HepG2 (cell line): ENCODE measurements around the gene SIGLEC10. TPM values are rescaled to one million over a fixed set of nuclear protein-coding genes. Genes with fewer than 3 reads are reported as not detected.

Experiments
- HNRNPH1 ChIP-seq: fragments of 200-400 bp; formaldehyde crosslinking; optimal IDR thresholded peaks from 2 replicates; pipeline ENCODE3; 2017; ENCODE audit warnings: mild to moderate bottlenecking, low read depth, low read length
- NR2F2 ChIP-seq: IDR thresholded peaks from 2 replicates; pipeline ENCODE4 v1.6.1; 2012; ENCODE audit warnings: low read depth, inconsistent platforms, borderline replicate concordance
- RAD51 ChIP-seq: fragments of 450-650 bp; IDR thresholded peaks from 2 replicates; pipeline ENCODE4 v1.6.1; 2016; ENCODE audit warnings: borderline replicate concordance
- SOX5 ChIP-seq: IDR thresholded peaks from 2 replicates; pipeline ENCODE4 v1.6.1; 2016; ENCODE audit warnings: borderline replicate concordance
- ZNF138 ChIP-seq: sonication (generic); formaldehyde crosslinking; IDR thresholded peaks from 2 replicates; pipeline ENCODE4 v1.5.0; 2020; ENCODE audit warnings: mild to moderate bottlenecking, low read depth, missing genetic modification reagents
- ZNF350 ChIP-seq: sonication (generic); formaldehyde crosslinking; IDR thresholded peaks from 2 replicates; pipeline ENCODE4 v1.4.0; 2020; ENCODE audit warnings: mild to moderate bottlenecking, low read depth, missing genetic modification reagents, borderline replicate concordance
- ZNF510 ChIP-seq: sonication (generic); formaldehyde crosslinking; IDR thresholded peaks from 2 replicates; pipeline ENCODE4 v1.4.0; 2020; ENCODE audit warnings: low read depth, mild to moderate bottlenecking, missing genetic modification reagents
- polyA plus RNA-seq, 8 experiments: library from polyadenylated mRNA; depleted of rRNA in 3 of 8; stranded (reverse) in 7 of 8; unstranded in 1 of 8; fragments of >200 nt; fragmentation: Illumina TruSeq in 4 of 8; extraction: Trizol in 4 of 8; gene quantifications; 2 replicates each; pipeline versions ENCODE4 v1.2.1 to v1.2.3, GENCODE V29; 2011 to 2016; ENCODE audit warnings: low read depth in 4 of 8, missing spikeins in 1 of 8, mixed read lengths in 1 of 8; ENCODE audit not compliant: insufficient read depth in 1 of 8
- total RNA-seq, 5 experiments: library from RNA; depleted of rRNA; stranded (reverse); fragments of >200 nt; fragmentation: Illumina TruSeq; extraction: Trizol; gene quantifications; 2 replicates each; pipeline ENCODE4 v1.2.3, GENCODE V29; 2016; ENCODE audit warnings: low read depth in 1 of 5
- TF ChIP-seq, protein P1 (sequence below): sonication (generic); formaldehyde crosslinking; IDR thresholded peaks from 2 replicates; pipeline ENCODE4 v1.9.0; 2021; ENCODE audit warnings: missing genetic modification reagents, borderline replicate concordance
- TF ChIP-seq, protein P2 (sequence below): sonication (generic); formaldehyde crosslinking; IDR thresholded peaks from 2 replicates; pipeline ENCODE4 v1.4.0; 2020; ENCODE audit warnings: mild to moderate bottlenecking, missing genetic modification reagents
- TF ChIP-seq, protein P3 (sequence below): sonication (generic); formaldehyde crosslinking; IDR thresholded peaks from 2 replicates; pipeline ENCODE4 v1.5.0; 2020; ENCODE audit warnings: mild to moderate bottlenecking, missing genetic modification reagents
- TF ChIP-seq, protein P4 (sequence below): sonication (generic); formaldehyde crosslinking; conservative IDR thresholded peaks from 2 replicates; pipeline ENCODE4 v1.8.0; 2022; ENCODE audit warnings: missing genetic modification reagents

The SIGLEC10 gene
- total and polyA plus RNA-seq, 2 of the 13 experiments (the other 11 are each of a cell fraction or from before 2014, with no cell fraction given), result not detected

DNA sequence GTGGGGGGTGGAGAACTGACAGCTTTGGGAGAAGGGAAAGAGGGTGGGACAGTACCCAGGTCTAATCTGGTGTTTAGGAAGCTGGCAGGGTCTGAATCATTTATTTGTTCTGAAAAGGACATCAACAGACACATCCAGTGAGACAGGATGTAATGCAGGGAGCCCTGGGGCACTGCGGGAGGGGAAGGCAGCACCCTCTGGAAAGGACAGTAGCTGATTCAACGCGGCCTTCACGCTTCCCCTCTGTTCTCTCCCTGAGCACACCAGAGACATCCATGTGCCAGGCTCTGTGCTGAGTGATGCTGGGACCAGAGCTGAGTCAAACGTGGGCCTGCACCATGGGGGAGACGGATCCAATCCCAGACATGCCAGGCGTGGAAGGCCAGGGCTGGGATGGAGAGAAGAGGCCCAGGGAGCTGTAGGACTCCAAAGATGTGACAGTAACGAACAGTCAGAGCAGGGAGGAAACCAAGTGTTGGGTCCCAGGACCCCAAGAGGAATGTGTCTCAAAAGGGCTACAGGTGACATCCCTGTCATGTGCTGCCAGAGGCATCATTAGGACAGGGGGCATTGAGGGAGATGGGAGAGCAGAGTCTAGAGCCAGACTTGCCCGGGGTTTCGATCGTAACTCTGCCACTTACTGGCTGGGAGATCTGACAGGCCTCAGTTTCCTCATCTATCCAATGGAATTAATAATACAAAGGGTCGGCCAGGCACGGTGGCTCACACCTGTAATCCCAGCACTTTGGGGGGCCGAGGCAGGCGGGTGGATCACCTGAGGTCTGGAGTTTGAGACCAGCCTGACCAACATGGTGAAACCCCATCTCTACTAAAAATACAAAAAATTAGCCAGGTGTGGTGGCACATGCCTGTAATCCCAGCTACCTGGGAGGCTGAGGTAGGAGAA lies 53.0 kb downstream of the SIGLEC10 start (continued):
- TF ChIP-seq HNRNPH1 (no peak), NR2F2 (no peak), RAD51 (no peak), ZNF510 (CRISPR knock-in tag) (no peak), SOX5 (peak; percentile 81; the same call in 1 of the 2 replicates), ZNF350 (CRISPR knock-in tag) (peak; percentile 39; the same call in 1 of the 2 replicates), ZNF138 (CRISPR knock-in tag) (no peak)
- TF ChIP-seq, protein P1, sequence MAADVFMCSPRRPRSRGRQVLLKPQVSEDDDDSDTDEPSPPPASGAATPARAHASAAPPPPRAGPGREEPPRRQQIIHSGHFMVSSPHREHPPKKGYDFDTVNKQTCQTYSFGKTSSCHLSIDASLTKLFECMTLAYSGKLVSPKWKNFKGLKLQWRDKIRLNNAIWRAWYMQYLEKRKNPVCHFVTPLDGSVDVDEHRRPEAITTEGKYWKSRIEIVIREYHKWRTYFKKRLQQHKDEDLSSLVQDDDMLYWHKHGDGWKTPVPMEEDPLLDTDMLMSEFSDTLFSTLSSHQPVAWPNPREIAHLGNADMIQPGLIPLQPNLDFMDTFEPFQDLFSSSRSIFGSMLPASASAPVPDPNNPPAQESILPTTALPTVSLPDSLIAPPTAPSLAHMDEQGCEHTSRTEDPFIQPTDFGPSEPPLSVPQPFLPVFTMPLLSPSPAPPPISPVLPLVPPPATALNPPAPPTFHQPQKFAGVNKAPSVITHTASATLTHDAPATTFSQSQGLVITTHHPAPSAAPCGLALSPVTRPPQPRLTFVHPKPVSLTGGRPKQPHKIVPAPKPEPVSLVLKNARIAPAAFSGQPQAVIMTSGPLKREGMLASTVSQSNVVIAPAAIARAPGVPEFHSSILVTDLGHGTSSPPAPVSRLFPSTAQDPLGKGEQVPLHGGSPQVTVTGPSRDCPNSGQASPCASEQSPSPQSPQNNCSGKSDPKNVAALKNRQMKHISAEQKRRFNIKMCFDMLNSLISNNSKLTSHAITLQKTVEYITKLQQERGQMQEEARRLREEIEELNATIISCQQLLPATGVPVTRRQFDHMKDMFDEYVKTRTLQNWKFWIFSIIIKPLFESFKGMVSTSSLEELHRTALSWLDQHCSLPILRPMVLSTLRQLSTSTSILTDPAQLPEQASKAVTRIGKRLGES (CRISPR knock-in tag), result no peak
- TF ChIP-seq, protein P2, sequence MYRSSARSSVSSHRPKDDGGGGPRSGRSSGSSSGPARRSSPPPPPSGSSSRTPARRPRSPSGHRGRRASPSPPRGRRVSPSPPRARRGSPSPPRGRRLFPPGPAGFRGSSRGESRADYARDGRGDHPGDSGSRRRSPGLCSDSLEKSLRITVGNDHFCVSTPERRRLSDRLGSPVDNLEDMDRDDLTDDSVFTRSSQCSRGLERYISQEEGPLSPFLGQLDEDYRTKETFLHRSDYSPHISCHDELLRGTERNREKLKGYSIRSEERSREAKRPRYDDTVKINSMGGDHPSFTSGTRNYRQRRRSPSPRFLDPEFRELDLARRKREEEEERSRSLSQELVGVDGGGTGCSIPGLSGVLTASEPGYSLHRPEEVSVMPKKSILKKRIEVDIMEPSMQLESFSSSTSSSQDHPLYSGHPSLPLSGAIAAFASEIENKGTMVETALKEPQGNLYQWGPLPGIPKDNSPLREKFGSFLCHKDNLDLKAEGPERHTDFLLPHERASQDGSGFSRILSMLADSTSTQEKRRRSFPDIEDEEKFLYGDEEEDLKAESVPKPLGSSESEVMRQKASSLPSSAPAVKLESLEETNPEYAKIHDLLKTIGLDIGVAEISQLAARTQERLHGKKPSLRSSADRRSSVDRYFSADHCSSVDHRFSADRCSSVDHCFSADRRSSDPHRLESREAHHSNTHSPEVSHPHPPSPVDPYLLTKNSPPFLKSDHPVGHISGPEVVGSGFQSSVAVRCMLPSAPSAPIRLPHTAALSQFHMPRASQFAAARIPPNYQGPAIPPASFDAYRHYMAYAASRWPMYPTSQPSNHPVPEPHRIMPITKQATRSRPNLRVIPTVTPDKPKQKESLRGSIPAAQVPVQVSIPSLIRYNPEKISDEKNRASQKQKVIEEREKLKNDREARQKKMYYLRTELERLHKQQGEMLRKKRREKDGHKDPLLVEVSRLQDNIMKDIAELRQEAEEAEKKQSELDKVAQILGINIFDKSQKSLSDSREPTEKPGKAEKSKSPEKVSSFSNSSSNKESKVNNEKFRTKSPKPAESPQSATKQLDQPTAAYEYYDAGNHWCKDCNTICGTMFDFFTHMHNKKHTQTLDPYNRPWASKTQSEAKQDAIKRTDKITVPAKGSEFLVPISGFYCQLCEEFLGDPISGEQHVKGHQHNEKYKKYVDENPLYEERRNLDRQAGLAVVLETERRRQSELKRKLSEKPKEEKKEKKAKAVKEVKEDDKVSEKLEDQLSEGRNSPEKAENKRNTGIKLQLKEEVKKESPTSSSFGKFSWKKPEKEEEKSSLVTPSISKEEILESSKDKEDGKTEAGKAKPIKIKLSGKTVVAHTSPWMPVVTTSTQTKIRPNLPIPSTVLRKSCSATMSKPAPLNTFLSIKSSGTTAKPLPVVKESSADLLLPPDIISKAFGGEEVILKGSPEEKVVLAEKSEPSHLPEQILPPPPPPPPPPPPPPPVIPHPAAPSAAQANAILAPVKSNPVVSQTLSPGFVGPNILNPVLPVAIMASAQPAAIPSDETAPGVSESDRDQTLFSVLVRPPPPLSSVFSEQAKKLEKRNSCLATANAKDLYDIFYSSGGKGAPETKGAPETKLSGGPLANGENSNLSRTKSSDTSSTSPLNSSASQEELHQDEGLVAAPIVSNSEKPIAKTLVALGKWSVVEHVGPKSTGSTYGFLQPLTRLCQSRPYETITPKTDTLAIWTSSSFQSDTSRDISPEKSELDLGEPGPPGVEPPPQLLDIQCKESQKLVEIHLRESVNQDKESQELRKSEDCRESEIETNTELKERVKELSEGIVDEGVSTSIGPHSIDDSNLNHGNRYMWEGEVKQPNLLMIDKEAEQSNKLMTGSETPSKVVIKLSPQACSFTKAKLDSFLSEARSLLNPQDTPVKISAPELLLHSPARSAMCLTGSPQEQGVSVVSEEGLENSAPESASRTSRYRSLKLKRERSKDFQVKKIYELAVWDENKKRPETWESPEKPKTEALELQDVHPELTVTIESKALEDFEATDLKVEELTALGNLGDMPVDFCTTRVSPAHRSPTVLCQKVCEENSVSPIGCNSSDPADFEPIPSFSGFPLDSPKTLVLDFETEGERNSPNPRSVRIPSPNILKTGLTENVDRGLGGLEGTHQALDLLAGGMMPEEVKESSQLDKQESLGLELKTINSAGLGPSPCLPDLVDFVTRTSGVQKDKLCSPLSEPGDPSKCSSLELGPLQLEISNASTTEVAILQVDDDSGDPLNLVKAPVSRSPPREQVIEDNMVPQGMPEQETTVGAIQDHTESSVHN (CRISPR knock-in tag), result no peak
- TF ChIP-seq, protein P3, sequence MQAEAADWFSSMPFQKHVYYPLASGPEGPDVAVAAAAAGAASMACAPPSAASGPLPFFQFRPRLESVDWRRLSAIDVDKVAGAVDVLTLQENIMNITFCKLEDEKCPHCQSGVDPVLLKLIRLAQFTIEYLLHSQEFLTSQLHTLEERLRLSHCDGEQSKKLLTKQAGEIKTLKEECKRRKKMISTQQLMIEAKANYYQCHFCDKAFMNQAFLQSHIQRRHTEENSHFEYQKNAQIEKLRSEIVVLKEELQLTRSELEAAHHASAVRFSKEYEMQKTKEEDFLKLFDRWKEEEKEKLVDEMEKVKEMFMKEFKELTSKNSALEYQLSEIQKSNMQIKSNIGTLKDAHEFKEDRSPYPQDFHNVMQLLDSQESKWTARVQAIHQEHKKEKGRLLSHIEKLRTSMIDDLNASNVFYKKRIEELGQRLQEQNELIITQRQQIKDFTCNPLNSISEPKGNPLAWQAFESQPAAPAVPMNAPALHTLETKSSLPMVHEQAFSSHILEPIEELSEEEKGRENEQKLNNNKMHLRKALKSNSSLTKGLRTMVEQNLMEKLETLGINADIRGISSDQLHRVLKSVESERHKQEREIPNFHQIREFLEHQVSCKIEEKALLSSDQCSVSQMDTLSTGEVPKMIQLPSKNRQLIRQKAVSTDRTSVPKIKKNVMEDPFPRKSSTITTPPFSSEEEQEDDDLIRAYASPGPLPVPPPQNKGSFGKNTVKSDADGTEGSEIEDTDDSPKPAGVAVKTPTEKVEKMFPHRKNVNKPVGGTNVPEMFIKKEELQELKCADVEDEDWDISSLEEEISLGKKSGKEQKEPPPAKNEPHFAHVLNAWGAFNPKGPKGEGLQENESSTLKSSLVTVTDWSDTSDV (CRISPR knock-in tag), result no peak
- TF ChIP-seq, protein P4, sequence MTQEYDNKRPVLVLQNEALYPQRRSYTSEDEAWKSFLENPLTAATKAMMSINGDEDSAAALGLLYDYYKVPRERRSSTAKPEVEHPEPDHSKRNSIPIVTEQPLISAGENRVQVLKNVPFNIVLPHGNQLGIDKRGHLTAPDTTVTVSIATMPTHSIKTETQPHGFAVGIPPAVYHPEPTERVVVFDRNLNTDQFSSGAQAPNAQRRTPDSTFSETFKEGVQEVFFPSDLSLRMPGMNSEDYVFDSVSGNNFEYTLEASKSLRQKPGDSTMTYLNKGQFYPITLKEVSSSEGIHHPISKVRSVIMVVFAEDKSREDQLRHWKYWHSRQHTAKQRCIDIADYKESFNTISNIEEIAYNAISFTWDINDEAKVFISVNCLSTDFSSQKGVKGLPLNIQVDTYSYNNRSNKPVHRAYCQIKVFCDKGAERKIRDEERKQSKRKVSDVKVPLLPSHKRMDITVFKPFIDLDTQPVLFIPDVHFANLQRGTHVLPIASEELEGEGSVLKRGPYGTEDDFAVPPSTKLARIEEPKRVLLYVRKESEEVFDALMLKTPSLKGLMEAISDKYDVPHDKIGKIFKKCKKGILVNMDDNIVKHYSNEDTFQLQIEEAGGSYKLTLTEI (CRISPR knock-in tag), result no peak
